Activated CD4-positive, alpha-beta T cell treated with anti-CD3 and anti-CD28 coated beads for 4 hours (primary cell): ENCODE data around the gene RTKN2.
"Not testable (repeated sequence)": the region's sequence is repeated elsewhere in the genome, so short reads cannot be mapped to it uniquely, and the experiment has no call there.

Experiments used
- DNase-seq, 2 donors: peaks; one replicate each; pipeline ENCODE4 v3.0.0-alpha.2; 2020

RTKN2 gene

GRCh38 chr10:62268399-62269114, at the start of gene RTKN2:
TSS of gene RTKN2 (minus strand) at chr10:62268844. CDS start at chr10:62268610, 234 bp downstream.
- DNase-seq, result peak; percentile 54 to 69

GRCh38 chr10:62317257-62317656, 48.6 kb upstream of the RTKN2 start:
- no peak for DNase-seq

GRCh38 chr10:62309254-62309653, 40.6 kb upstream of the RTKN2 start:
- DNase-seq, result no peak

- no peak for DNase-seq
Measured at GRCh38 chr10:62308101-62308500, 39.5 kb upstream of the RTKN2 start.

GRCh38 chr10:62307635-62308034, 39.0 kb upstream of the RTKN2 start:
- DNase-seq, result no peak

GRCh38 chr10:62306663-62307062, 38.0 kb upstream of the RTKN2 start:
- DNase-seq, result peak in 1 of 2 donors; percentile 1

GRCh38 chr10:62305813-62306212, 37.2 kb upstream of the RTKN2 start:
- no peak for DNase-seq

GRCh38 chr10:62303922-62304321, 35.3 kb upstream of the RTKN2 start:
- DNase-seq, result no peak

GRCh38 chr10:62302760-62303159, 34.1 kb upstream of the RTKN2 start:
- DNase-seq, result no peak

GRCh38 chr10:62297857-62298256, 29.2 kb upstream of the RTKN2 start:
- no peak for DNase-seq

- DNase-seq, result no peak
Measured at GRCh38 chr10:62284221-62284620, 15.6 kb upstream of the RTKN2 start.

- not testable (repeated sequence) for DNase-seq
Measured at GRCh38 chr10:62281348-62281747, 12.7 kb upstream of the RTKN2 start.

GRCh38 chr10:62280392-62280791, 11.7 kb upstream of the RTKN2 start:
- DNase-seq, result not testable (repeated sequence)

GRCh38 chr10:62278441-62278910, 9.8 kb upstream of the RTKN2 start:
- no peak for DNase-seq

GRCh38 chr10:62277971-62278370, 9.3 kb upstream of the RTKN2 start:
- no peak for DNase-seq

GRCh38 chr10:62270020-62270419, 1.4 kb upstream of the RTKN2 start:
- DNase-seq, result no peak

- DNase-seq, result no peak
Measured at GRCh38 chr10:62268027-62268398, 631 bp downstream of the RTKN2 start.

- DNase-seq, result no peak
Measured at GRCh38 chr10:62266611-62267010, 2.0 kb downstream of the RTKN2 start.

GRCh38 chr10:62266147-62266546, 2.5 kb downstream of the RTKN2 start:
- no peak for DNase-seq

- DNase-seq, result no peak
Measured at GRCh38 chr10:62264702-62265436, 3.8 kb downstream of the RTKN2 start.

- no peak for DNase-seq
Measured at GRCh38 chr10:62264126-62264525, 4.5 kb downstream of the RTKN2 start.

- DNase-seq, result no peak
Measured at GRCh38 chr10:62261666-62262065, 7.0 kb downstream of the RTKN2 start.

- no peak for DNase-seq
Measured at GRCh38 chr10:62259998-62260397, 8.6 kb downstream of the RTKN2 start.

GRCh38 chr10:62259456-62259855, 9.2 kb downstream of the RTKN2 start:
- DNase-seq, result no peak
